Measurements from ENCODE around the gene IGFBP2.

- no peak for TF ChIP-seq CTCF (IDR thresholded peaks at IDR 0.05; ENCODE audit: poor library complexity)
- TF ChIP-seq EZH2 (IDR thresholded peaks at IDR 0.05; ENCODE audit: borderline replicate concordance), result no peak
- TF ChIP-seq EZH2phosphoT487 (IDR thresholded peaks at IDR 0.05; ENCODE audit: low read depth, severe bottlenecking, unreplicated experiment), result no peak
Measured at GRCh38 chr2:216687111-216687510, 53.9 kb downstream of the IGFBP2 start.
